Left ventricle myocardium inferior (tissue), 1 donor: ENCODE results near the gene DEAF1. TPM values are rescaled to one million over a fixed set of nuclear protein-coding genes. Genes with fewer than 3 reads are reported as not detected.

Experiments used
- DNase-seq: peaks from one replicate; pipeline ENCODE4 v3.0.0-alpha.2; 2020
- H3K27ac ChIP-seq: fragments of 200-600 bp; replicated peaks from 2 replicates; pipeline ENCODE4 v1.8.0; 2021
- H3K27me3 ChIP-seq: fragments of 200-600 bp; 2 replicates; pipeline ENCODE4 v1.8.0; 2021; ENCODE audit warnings: low read depth
- H3K36me3 ChIP-seq: fragments of 200-600 bp; 2 replicates; pipeline ENCODE4 v1.8.0; 2021
- H3K4me1 ChIP-seq: fragments of 200-600 bp; 2 replicates; pipeline ENCODE4 v1.8.0; 2021
- H3K4me3 ChIP-seq: fragments of 200-600 bp; 2 replicates; pipeline ENCODE4 v1.8.0; 2021; ENCODE audit warnings: mild to moderate bottlenecking, moderate library complexity
- H3K9me3 ChIP-seq: fragments of 200-600 bp; replicated peaks from 2 replicates; pipeline ENCODE4 v1.8.0; 2021
- CTCF ChIP-seq: fragments of 200-600 bp; IDR thresholded peaks from 2 replicates; pipeline ENCODE4 v1.8.0; 2021; ENCODE audit warnings: antibody characterized with exemption, mild to moderate bottlenecking, borderline replicate concordance
- intact Hi-C: fragments of 100-400 bp; cut with micrococcal nuclease; formaldehyde crosslinking; loops from one replicate; pipeline ENCODE4 v1.11.0; 2022
- total RNA-seq: library from RNA; stranded (reverse); fragmentation: NEBNext Ultra II Directional; extraction: Animal tissue kit (Norgen Biotek cat#: 25700); gene quantifications from one replicate; pipeline ENCODE4 v1.2.1, GENCODE V29; 2021
- donor health status: DM: no; HTN: yes; CAD: no; lungs with severe emphysema.

Gene DEAF1
- total RNA-seq, 1 donor from 2014 or later: 18.1 TPM

- TF ChIP-seq CTCF: peak; percentile 67
- no peak overlapping the region for H3K4me3 ChIP-seq
- H3K36me3 ChIP-seq: no peaks in the 10 kb centered on the region
- peaks cover 39% of the 10 kb centered on the region for H3K4me1 ChIP-seq
- no peak overlapping the region for H3K27ac ChIP-seq
- no peaks in the 10 kb centered on the region for H3K9me3 ChIP-seq
- peaks cover 92% of the 10 kb centered on the region for H3K27me3 ChIP-seq
- no peak for DNase-seq
- intact Hi-C loops: loop anchor here (10.0 kb wide), 1 partner anchor 59 kb away; no protein-coding TSS in a partner anchor
Measured at GRCh38 chr11:723120-723883, 28.3 kb upstream of the DEAF1 start.

GRCh38 chr11:722346-722811 lies 27.4 kb upstream of the DEAF1 start:
- intact Hi-C loops: loop anchor here (10.0 kb wide), 1 partner anchor 58 kb away; no protein-coding TSS in a partner anchor
- TF ChIP-seq CTCF: no peak
- Histone ChIP-seq H3K36me3 (no peaks in the 10 kb centered on the region), H3K9me3 (no peaks in the 10 kb centered on the region), H3K4me1 (peaks cover 31% of the 10 kb centered on the region), H3K27ac (no peak overlapping the region), H3K27me3 (peaks cover 84% of the 10 kb centered on the region), H3K4me3 (no peak overlapping the region)
- no peak for DNase-seq

GRCh38 chr11:721741-722345 lies 26.8 kb upstream of the DEAF1 start:
- H3K4me3 ChIP-seq: no peak overlapping the region
- no peak for DNase-seq
- peaks cover 31% of the 10 kb centered on the region for H3K4me1 ChIP-seq

GRCh38 chr11:721247-721740 lies 26.3 kb upstream of the DEAF1 start:
- Histone ChIP-seq H3K4me1 (peaks cover 26% of the 10 kb centered on the region), H3K27ac (no peak overlapping the region), H3K4me3 (peak overlapping the region; percentile 34), H3K36me3 (no peaks in the 10 kb centered on the region), H3K9me3 (no peaks in the 10 kb centered on the region), H3K27me3 (peaks cover 76% of the 10 kb centered on the region)
- intact Hi-C loops: loop anchor here (10.0 kb wide), 1 partner anchor 56 kb away; no protein-coding TSS in a partner anchor
- DNase-seq: no peak
- TF ChIP-seq CTCF: no peak

More at GRCh38 chr11:721741-722345, 26.8 kb upstream of the DEAF1 start:
- Histone ChIP-seq H3K27me3 (peaks cover 79% of the 10 kb centered on the region), H3K36me3 (no peaks in the 10 kb centered on the region), H3K27ac (no peak overlapping the region), H3K9me3 (no peaks in the 10 kb centered on the region)
- TF ChIP-seq CTCF: no peak
- intact Hi-C loops: loop anchor here (10.0 kb wide), 1 partner anchor 57 kb away; no protein-coding TSS in a partner anchor

GRCh38 chr11:720642-721246 lies 25.7 kb upstream of the DEAF1 start:
- H3K4me1 ChIP-seq: peaks cover 20% of the 10 kb centered on the region
- peaks cover 71% of the 10 kb centered on the region for H3K27me3 ChIP-seq
- no peak overlapping the region for H3K27ac ChIP-seq
- no peaks in the 10 kb centered on the region for H3K36me3 ChIP-seq
- H3K9me3 ChIP-seq: no peaks in the 10 kb centered on the region
- intact Hi-C loops: loop anchor here (10.0 kb wide), 1 partner anchor 56 kb away; no protein-coding TSS in a partner anchor
- DNase-seq: no peak
- peak overlapping the region; percentile 34 for H3K4me3 ChIP-seq
- no peak for TF ChIP-seq CTCF
